Measurements from ENCODE around the gene SINHCAF.
"Not testable (repeated sequence)": the region's sequence is repeated elsewhere in the genome, so short reads cannot be mapped to it uniquely, and the experiment has no call there.

DNA sequence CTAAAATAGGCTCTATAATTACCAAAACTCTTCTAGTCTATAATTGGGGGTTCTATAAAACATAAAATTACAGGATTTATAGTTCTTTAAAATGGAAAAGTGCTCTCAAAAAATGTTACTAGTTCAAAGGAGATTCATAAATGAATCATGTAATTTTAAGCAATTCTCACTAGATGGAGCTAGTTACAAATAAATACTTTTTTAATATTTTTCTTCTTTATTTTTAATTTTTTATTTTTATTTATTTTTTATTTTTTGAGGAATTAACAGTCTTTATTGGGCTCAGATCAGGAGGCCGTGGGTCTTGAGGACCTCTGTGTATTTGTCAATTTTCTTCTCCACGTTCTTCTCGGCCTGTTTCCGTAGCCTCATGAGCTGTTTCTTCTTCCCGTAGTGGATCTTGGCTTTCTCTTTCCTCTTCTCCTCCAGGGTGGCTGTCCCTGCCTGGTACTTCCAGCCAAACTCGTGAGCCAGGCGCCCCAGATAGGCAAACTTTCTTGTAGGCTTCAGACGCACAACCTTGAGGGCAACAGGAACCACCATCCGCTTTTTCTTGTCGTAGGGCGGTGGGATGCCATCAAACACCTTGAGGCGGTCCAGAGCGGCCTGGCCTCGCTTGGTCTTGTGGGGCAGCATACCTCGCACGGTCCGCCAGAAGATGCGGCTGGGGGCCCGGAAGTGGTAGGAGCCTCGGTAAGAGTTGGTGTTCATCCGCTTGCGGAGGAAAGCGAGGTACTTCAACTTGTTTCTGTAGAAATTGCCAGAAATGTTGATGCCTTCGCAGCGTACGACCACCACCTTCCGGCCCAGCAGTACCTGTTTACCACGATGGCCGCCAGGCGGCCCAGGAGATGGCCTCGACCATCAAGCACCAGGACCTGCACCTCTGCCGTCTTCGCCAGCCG is 74.0 kb downstream of the SINHCAF start:
- TF ChIP-seq, protein P1, sequence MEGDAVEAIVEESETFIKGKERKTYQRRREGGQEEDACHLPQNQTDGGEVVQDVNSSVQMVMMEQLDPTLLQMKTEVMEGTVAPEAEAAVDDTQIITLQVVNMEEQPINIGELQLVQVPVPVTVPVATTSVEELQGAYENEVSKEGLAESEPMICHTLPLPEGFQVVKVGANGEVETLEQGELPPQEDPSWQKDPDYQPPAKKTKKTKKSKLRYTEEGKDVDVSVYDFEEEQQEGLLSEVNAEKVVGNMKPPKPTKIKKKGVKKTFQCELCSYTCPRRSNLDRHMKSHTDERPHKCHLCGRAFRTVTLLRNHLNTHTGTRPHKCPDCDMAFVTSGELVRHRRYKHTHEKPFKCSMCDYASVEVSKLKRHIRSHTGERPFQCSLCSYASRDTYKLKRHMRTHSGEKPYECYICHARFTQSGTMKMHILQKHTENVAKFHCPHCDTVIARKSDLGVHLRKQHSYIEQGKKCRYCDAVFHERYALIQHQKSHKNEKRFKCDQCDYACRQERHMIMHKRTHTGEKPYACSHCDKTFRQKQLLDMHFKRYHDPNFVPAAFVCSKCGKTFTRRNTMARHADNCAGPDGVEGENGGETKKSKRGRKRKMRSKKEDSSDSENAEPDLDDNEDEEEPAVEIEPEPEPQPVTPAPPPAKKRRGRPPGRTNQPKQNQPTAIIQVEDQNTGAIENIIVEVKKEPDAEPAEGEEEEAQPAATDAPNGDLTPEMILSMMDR (IDR thresholded peaks at IDR 0.05; ENCODE audit: low read depth, low read length), result not testable (repeated sequence)
- TF ChIP-seq POLR2A (IDR thresholded peaks at IDR 0.05; ENCODE audit: extremely low read depth, insufficient read length); MYC (IDR thresholded peaks at IDR 0.05; ENCODE audit: low read depth, low read length): not testable (repeated sequence)
- TF ChIP-seq, protein P2, sequence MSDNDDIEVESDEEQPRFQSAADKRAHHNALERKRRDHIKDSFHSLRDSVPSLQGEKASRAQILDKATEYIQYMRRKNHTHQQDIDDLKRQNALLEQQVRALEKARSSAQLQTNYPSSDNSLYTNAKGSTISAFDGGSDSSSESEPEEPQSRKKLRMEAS (IDR thresholded peaks at IDR 0.05; ENCODE audit: low read depth, low read length), result not testable (repeated sequence)

Measured in NB4 (cell line).